Measurements from ENCODE around the gene ELMOD3.
"Not testable (repeated sequence)": the region's sequence is repeated elsewhere in the genome, so short reads cannot be mapped to it uniquely, and the experiment has no call there.

ELMOD3 gene

GRCh38 chr2:85401464-85401805 is 46.9 kb downstream of the ELMOD3 start:
- DNase-seq (ENCODE audit: low read depth): no peak

- DNase-seq (ENCODE audit: low read depth): no peak
These were observed 47.3 kb downstream of the ELMOD3 start for GRCh38 chr2:85401844-85402243.

GRCh38 chr2:85405201-85406059 is 50.9 kb downstream of the ELMOD3 start:
- DNase-seq (ENCODE audit: low read depth): peak; percentile 56

GRCh38 chr2:85409845-85410583 is 55.4 kb downstream of the ELMOD3 start, which contains the start of gene CAPG:
CAPG (minus strand) TSS chr2:85410366; CDS start chr2:85402145, 8,221 bp downstream.
- no peak for DNase-seq (ENCODE audit: low read depth)

- no peak for DNase-seq (ENCODE audit: low read depth)
These were observed 56.2 kb downstream of the ELMOD3 start for GRCh38 chr2:85410584-85411404.

- no peak for DNase-seq (ENCODE audit: low read depth)
These were observed 56.8 kb downstream of the ELMOD3 start for GRCh38 chr2:85411405-85411748.

GRCh38 chr2:85413592-85414420 is 59.2 kb downstream of the ELMOD3 start:
- peak; percentile 23 for DNase-seq (ENCODE audit: low read depth)

- DNase-seq (ENCODE audit: low read depth): not testable (repeated sequence)
These were observed 59.8 kb downstream of the ELMOD3 start for GRCh38 chr2:85414421-85414759.

- no peak for DNase-seq (ENCODE audit: low read depth)
These were observed 60.4 kb downstream of the ELMOD3 start for GRCh38 chr2:85414761-85415553.

- DNase-seq (ENCODE audit: low read depth): no peak
These were observed 61.5 kb downstream of the ELMOD3 start for GRCh38 chr2:85415980-85416650.

- peak; percentile 79 for DNase-seq (ENCODE audit: low read depth)
These were observed 63.8 kb downstream of the ELMOD3 start, which contains the start of gene SH2D6 for GRCh38 chr2:85418132-85419008. SH2D6 (plus strand) TSS chr2:85418714; CDS start chr2:85429466, 10,752 bp downstream.

- no peak for DNase-seq (ENCODE audit: low read depth)
These were observed 64.6 kb downstream of the ELMOD3 start for GRCh38 chr2:85419009-85419675.

GRCh38 chr2:85420536-85421259 is 66.1 kb downstream of the ELMOD3 start:
- DNase-seq (ENCODE audit: low read depth): peak; percentile 86

GRCh38 chr2:85421260-85422071 is 66.9 kb downstream of the ELMOD3 start:
- DNase-seq (ENCODE audit: low read depth): no peak

GRCh38 chr2:85422072-85422457 is 67.5 kb downstream of the ELMOD3 start:
- DNase-seq (ENCODE audit: low read depth): no peak

GRCh38 chr2:85423525-85423924 is 69.0 kb downstream of the ELMOD3 start:
- no peak for DNase-seq (ENCODE audit: low read depth)

GRCh38 chr2:85425588-85425987 is 71.0 kb downstream of the ELMOD3 start:
- no peak for DNase-seq (ENCODE audit: low read depth)
